GM12801 (cell line): ENCODE measurements around the gene INAFM1.

Experiments used
- CTCF ChIP-seq: IDR thresholded peaks from one replicate; pipeline ENCODE4 v1.5.1; 2011; ENCODE audit warnings: control low read depth; ENCODE audit not compliant: insufficient read length; ENCODE audit errors: extremely low read depth

INAFM1 gene

DNA sequence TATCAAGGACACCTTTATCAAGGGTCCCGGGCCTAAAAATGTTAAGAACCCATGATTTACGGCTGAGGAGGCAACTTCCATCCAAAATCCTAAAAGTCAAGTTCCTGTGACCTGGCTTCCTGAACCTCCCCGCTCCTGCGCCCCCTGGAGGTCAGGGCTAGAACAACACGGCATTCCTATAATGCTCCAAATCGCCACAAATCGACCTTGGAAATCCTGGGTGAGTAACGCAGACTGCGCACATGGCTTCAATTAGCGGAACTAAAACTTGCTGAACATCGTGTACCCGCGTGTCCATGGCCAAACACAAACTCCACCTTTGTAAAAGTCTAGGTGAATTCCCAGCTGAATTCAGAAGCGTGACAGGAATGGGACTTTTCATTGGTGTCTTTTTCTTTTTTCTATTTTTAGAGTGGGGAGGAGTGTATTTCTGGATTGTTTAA is 30.6 kb downstream of the INAFM1 start:
- peak; percentile 70 for TF ChIP-seq CTCF

DNA sequence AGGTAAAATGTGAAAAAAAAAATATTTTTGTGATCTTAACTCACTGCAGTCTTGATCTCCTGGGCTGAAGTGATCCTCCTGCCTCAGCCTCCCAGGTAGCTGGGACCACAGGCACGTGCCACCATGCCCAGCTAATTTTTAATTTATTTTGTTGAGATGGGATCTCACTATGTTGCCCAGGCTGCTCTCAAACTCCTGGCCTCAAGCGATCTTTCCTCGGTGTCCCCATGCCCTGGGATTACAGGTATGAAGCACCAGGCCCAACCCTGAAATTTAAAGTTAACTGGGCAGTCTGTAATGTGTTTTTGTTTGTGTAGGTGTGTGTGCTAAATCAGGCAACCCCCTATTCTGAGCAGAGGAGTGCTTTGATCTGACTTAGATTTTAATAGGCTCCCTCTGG is 31.6 kb downstream of the INAFM1 start:
- no peak for TF ChIP-seq CTCF

GRCh38 chr19:47309038-47309437 is 34.4 kb downstream of the INAFM1 start:
- no peak for TF ChIP-seq CTCF

GRCh38 chr19:47309608-47310007 is 34.9 kb downstream of the INAFM1 start, which contains the start of gene C5AR1:
TSS of gene C5AR1 (plus strand) at chr19:47309861. CDS start at chr19:47309896, 35 bp downstream.
- TF ChIP-seq CTCF = no peak

- TF ChIP-seq CTCF = no peak
These were observed 35.6 kb downstream of the INAFM1 start for GRCh38 chr19:47310323-47310722.

- TF ChIP-seq CTCF = no peak
These were observed 36.1 kb downstream of the INAFM1 start for GRCh38 chr19:47310819-47311218.

DNA sequence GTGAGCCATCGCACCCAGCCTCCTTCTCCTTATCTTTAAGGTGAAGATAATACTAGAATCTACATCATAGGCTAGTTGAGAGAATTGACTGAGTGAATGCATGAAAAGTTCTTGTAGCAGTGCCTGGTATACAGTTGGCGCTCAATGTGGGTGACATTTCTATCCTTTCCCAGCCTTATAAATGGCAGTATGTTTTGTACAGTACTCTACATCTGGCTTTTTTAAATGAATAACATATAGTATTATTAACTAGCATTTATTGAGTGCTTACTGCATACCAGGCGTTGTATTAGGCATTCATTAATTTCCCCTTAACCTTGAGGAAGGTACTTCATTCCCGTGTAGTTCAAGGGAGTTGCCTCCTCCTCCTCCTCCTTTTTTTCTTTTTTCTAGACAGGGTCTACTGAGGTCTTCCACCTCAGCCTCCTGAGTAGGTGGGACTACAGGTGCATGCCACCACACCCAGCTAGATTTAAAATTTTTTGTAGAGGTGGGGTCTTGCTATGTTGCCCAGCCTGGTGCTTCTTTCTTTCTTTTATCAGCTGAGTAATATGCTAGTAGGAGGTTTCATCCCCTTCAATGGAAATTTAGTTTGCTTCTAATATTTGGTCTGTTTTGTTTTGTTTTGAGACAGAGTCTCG is 37.8 kb downstream of the INAFM1 start:
- TF ChIP-seq CTCF = no peak

DNA sequence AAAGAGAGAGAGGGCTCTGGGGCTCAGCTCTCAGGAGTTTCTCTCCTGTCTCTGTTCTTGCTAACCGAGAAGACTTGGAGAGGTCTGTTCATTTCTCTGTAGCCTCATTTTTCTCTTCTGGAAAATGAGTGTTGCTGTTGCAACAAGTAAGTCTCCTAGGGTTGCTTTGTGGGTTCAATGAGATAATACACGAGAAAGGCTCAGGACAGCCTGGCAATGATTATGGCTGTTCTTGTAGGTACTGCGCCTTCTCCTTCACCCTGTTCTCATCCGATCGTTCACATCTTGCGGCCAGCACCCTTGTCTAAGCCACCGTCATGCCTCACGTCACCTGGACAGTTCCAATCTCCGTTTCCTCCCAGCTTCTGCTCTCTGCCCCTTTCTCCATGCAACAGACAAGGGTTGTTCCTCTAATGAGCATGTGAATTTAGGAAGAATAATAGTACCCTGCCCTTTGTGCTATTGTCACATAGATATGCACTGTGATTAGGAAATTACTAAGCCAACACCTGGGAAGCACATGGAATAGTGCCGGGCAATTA is 39.1 kb downstream of the INAFM1 start:
- TF ChIP-seq CTCF = no peak
